Mucosa of descending colon (tissue), 3 donors: ENCODE data around the gene PNLIPRP2. TPM values are rescaled to one million over a fixed set of nuclear protein-coding genes. Genes with fewer than 3 reads are reported as not detected.

Experiments used
- ATAC-seq: fragments of 200-7000 bp; cut with Tn5 transposase; one replicate; pipeline ENCODE4 v1.9.1; 2020; ENCODE audit warnings: mild to moderate bottlenecking, moderate library complexity
- DNase-seq, 3 donors: peaks; one replicate each; pipeline ENCODE4 v3.0.0-alpha.2; 2020
- H3K36me3 ChIP-seq: fragments of 200-600 bp; one replicate; pipeline ENCODE4 v1.8.0; 2021; ENCODE audit warnings: low read depth, mild to moderate bottlenecking
- H3K4me1 ChIP-seq: fragments of 200-600 bp; one replicate; pipeline ENCODE4 v1.8.0; 2021; ENCODE audit warnings: low read depth, mild to moderate bottlenecking
- H3K4me3 ChIP-seq: fragments of 200-600 bp; one replicate; pipeline ENCODE4 v1.8.0; 2021; ENCODE audit warnings: mild to moderate bottlenecking
- H3K9me3 ChIP-seq: fragments of 200-600 bp; one replicate; pipeline ENCODE4 v1.8.0; 2021; ENCODE audit warnings: mild to moderate bottlenecking
- intact Hi-C, 2 donors: fragments of 100-400 bp; cut with DNase I in 1 of 2; cut with micrococcal nuclease in 1 of 2; formaldehyde crosslinking; loops; one replicate each; pipeline versions ENCODE4 v1.11.0 to v1.11.1; 2022; cut with DNase I, micrococcal nuclease
- total RNA-seq, 3 donors: library from RNA; stranded (reverse); fragmentation: NEBNext Ultra II Directional in 2 of 3; extraction: Animal tissue kit (Norgen Biotek cat#: 25700) in 2 of 3; gene quantifications; one replicate each; pipeline versions ENCODE4 v1.2.1 to v1.2.4, GENCODE V29; 2021 to 2023
- TF ChIP-seq, protein P1 (sequence below): fragments of 200-600 bp; IDR thresholded peaks from one replicate; pipeline ENCODE4 v1.8.0; 2022; ENCODE audit warnings: antibody characterized with exemption, mild to moderate bottlenecking
- donor health status: DM: no; HTN: no; CAD: no; lungs with moderate emphysema.
- donor health status: DM: no; HTN: no; CAD: no.
- donor health status: DM: no; HTN: yes; CAD: no.

PNLIPRP2 gene
- total RNA-seq, 3 donors from 2014 or later: 2.8 to 8.9 (median 2.8) TPM

- H3K4me1 ChIP-seq: no peaks in the 10 kb centered on the region
- no peak for DNase-seq
- intact Hi-C loops: loop anchor here (5.0 kb wide), 1 partner anchor 103 kb away; no protein-coding TSS in a partner anchor
- H3K9me3 ChIP-seq: no peaks in the 10 kb centered on the region
- ATAC-seq: no peak
- TF ChIP-seq, protein P1, sequence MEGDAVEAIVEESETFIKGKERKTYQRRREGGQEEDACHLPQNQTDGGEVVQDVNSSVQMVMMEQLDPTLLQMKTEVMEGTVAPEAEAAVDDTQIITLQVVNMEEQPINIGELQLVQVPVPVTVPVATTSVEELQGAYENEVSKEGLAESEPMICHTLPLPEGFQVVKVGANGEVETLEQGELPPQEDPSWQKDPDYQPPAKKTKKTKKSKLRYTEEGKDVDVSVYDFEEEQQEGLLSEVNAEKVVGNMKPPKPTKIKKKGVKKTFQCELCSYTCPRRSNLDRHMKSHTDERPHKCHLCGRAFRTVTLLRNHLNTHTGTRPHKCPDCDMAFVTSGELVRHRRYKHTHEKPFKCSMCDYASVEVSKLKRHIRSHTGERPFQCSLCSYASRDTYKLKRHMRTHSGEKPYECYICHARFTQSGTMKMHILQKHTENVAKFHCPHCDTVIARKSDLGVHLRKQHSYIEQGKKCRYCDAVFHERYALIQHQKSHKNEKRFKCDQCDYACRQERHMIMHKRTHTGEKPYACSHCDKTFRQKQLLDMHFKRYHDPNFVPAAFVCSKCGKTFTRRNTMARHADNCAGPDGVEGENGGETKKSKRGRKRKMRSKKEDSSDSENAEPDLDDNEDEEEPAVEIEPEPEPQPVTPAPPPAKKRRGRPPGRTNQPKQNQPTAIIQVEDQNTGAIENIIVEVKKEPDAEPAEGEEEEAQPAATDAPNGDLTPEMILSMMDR: no peak
- H3K36me3 ChIP-seq: no peaks in the 10 kb centered on the region
- no peak overlapping the region for H3K4me3 ChIP-seq
Measured at GRCh38 chr10:116683821-116684220, 63.1 kb downstream of the PNLIPRP2 start.

- H3K9me3 ChIP-seq: no peaks in the 10 kb centered on the region
- ATAC-seq (no peak), DNase-seq (no peak)
- no peak overlapping the region for H3K4me3 ChIP-seq
- TF ChIP-seq, protein P1: no peak
- H3K4me1 ChIP-seq: no peaks in the 10 kb centered on the region
- intact Hi-C loops: loop anchor here (5.0 kb wide), 1 partner anchor 103 kb away; no protein-coding TSS in a partner anchor
- no peaks in the 10 kb centered on the region for H3K36me3 ChIP-seq
Measured at GRCh38 chr10:116684781-116685180, 64.0 kb downstream of the PNLIPRP2 start.

GRCh38 chr10:116685807-116686206, 65.1 kb downstream of the PNLIPRP2 start:
- H3K9me3 ChIP-seq: no peaks in the 10 kb centered on the region
- no peak overlapping the region for H3K4me3 ChIP-seq
- no peaks in the 10 kb centered on the region for H3K4me1 ChIP-seq
- intact Hi-C loops: no loop called here
- no peaks in the 10 kb centered on the region for H3K36me3 ChIP-seq
- ATAC-seq: no peak
- DNase-seq: no peak
- TF ChIP-seq, protein P1: no peak

DNA sequence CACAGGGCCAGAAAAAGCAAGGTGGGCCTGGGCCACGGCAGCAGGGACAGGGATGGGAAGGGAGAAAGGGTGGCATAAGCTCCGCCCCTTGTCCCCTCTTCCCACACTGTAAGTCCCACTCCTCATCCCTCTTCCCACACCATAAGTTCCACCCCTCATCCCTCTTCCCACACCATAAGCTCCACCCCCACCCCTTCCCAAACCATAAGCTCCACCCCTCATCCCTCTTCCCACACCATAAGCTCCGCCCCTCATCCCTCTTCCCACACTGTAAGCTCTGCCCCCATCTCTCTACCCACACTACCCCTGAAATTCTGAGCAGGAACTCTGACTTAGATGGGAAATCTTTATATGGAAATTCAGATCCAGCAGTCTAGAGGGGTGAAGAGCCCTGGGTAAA, 65.9 kb downstream of the PNLIPRP2 start:
- Histone ChIP-seq H3K4me1 (no peaks in the 10 kb centered on the region), H3K4me3 (no peak overlapping the region), H3K36me3 (no peaks in the 10 kb centered on the region), H3K9me3 (no peaks in the 10 kb centered on the region)
- TF ChIP-seq, protein P1: no peak
- DNase-seq (no peak), ATAC-seq (no peak)
- intact Hi-C loops: no loop called here

GRCh38 chr10:116687633-116688032, 66.9 kb downstream of the PNLIPRP2 start:
- Histone ChIP-seq H3K9me3 (no peaks in the 10 kb centered on the region), H3K4me3 (no peak overlapping the region), H3K4me1 (no peaks in the 10 kb centered on the region), H3K36me3 (no peaks in the 10 kb centered on the region)
- intact Hi-C loops: no loop called here
- ATAC-seq (no peak), DNase-seq (no peak)
- TF ChIP-seq, protein P1: no peak

GRCh38 chr10:116688241-116688711, 67.5 kb downstream of the PNLIPRP2 start:
- intact Hi-C loops: no loop called here
- ATAC-seq: peak; percentile 41

More at GRCh38 chr10:116688241-116688711, 67.5 kb downstream of the PNLIPRP2 start:
- TF ChIP-seq, protein P1: no peak
- Histone ChIP-seq H3K4me1 (no peaks in the 10 kb centered on the region), H3K9me3 (no peaks in the 10 kb centered on the region), H3K36me3 (no peaks in the 10 kb centered on the region), H3K4me3 (no peak overlapping the region)
- DNase-seq: no peak
